ENCODE data around the gene OPCML. TPM values are rescaled to one million over a fixed set of nuclear protein-coding genes. Genes with fewer than 3 reads are reported as not detected.

Gene OPCML
- total RNA-seq, 3 donors from 2014 or later: not detected

- no peak for ATAC-seq
Measured at GRCh38 chr11:132779497-132779896, 752.8 kb downstream of the OPCML start.

GRCh38 chr11:132777067-132777975, 755.0 kb downstream of the OPCML start:
- Mint-ChIP-seq H3K36me3 (ENCODE audit: insufficient read depth) (no peaks in the 10 kb centered on the region), H3K9me3 (no peaks in the 10 kb centered on the region), H3K4me3 (no peak overlapping the region), H3K4me1 (ENCODE audit: low read depth) (no peaks in the 10 kb centered on the region), H3K27me3 (ENCODE audit: low read depth) (peaks cover 2% of the 10 kb centered on the region)
- no peak for ATAC-seq
- no peak for DNase-seq

More at GRCh38 chr11:132779497-132779896, 752.8 kb downstream of the OPCML start:
- Mint-ChIP-seq H3K4me3 (no peak overlapping the region), H3K4me1 (ENCODE audit: low read depth) (no peaks in the 10 kb centered on the region), H3K27me3 (ENCODE audit: low read depth) (no peaks in the 10 kb centered on the region), H3K36me3 (ENCODE audit: insufficient read depth) (no peaks in the 10 kb centered on the region), H3K9me3 (no peaks in the 10 kb centered on the region)
- DNase-seq: no peak

DNA sequence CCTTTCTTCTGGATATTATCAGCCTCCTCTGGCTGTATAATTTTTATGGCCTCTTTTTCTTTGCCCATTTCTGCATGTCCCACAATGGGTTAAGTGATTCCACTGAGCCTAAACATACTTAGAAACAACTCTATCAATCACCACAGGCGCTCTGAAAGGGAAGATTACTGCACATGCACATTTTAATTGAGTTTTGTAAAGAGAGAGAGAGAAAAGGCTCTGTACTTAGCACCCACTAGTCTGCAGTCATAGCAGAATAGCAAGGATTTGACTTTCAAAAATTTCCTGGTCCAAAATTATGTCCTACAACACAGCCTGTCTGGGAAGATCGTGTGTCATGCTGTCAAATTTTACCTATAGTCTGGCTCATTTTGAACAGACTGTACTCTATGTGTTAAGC, 758.5 kb downstream of the OPCML start:
- Mint-ChIP-seq H3K36me3 (ENCODE audit: insufficient read depth) (no peaks in the 10 kb centered on the region), H3K9me3 (no peaks in the 10 kb centered on the region), H3K4me3 (no peak overlapping the region), H3K4me1 (ENCODE audit: low read depth) (no peaks in the 10 kb centered on the region), H3K27me3 (ENCODE audit: low read depth) (peaks cover 2% of the 10 kb centered on the region)
- DNase-seq (no peak), ATAC-seq (no peak)

DNA sequence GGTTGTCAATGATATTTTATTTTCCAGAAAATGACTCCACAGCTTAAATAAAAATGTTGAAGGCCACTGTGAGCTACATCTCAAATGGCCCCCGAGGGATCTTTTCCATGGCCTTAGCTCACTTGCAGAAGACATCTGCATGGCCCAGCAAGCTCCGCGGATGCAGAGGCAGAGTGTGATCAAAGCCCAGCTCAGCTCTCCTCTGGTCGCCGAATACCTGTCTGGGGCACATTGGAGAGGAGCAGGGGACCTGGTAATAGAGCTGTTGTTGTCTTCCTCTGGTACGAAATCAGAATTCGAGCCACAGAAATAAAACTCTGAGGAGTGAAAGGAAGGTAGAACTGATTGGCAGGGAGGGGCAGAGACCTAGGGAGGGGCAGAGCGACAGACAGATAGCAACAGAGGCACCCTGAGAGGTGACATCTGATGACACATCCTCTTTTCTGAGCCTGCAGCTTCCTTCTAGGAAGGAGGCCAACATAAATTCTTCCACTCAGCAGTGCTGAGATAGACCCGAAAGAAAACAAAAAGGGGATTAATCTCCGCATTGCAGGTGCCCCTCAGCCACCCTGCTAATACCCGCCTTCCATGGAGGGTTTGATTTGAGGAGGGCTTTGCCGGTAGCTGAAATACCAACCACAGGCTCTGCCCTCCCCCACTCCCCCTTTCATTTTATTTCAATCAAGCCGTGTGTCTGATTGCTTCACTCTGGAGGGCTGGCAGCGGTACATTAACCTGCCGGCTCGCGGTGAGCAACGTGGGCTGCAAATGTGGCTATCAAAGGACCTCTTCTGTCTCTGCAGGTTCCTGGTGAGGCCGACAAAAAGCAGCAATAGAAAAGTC, 759.4 kb downstream of the OPCML start:
- no peak for DNase-seq
- Mint-ChIP-seq H3K9me3 (no peaks in the 10 kb centered on the region), H3K36me3 (ENCODE audit: insufficient read depth) (no peaks in the 10 kb centered on the region), H3K4me3 (no peak overlapping the region), H3K4me1 (ENCODE audit: low read depth) (no peaks in the 10 kb centered on the region), H3K27me3 (ENCODE audit: low read depth) (peaks cover 2% of the 10 kb centered on the region)
- ATAC-seq: peak in 1 of 2 donors; percentile 29

- Mint-ChIP-seq H3K9me3 (no peaks in the 10 kb centered on the region), H3K36me3 (ENCODE audit: insufficient read depth) (no peaks in the 10 kb centered on the region), H3K4me3 (no peak overlapping the region), H3K4me1 (ENCODE audit: low read depth) (no peaks in the 10 kb centered on the region), H3K27me3 (ENCODE audit: low read depth) (peaks cover 2% of the 10 kb centered on the region)
- DNase-seq (no peak), ATAC-seq (no peak)
Measured at GRCh38 chr11:132771746-132772145, 760.6 kb downstream of the OPCML start.

GRCh38 chr11:132770829-132771530, 761.3 kb downstream of the OPCML start:
- no peak for DNase-seq
- Mint-ChIP-seq H3K4me1 (ENCODE audit: low read depth) (no peaks in the 10 kb centered on the region), H3K36me3 (ENCODE audit: insufficient read depth) (no peaks in the 10 kb centered on the region), H3K4me3 (no peak overlapping the region), H3K27me3 (ENCODE audit: low read depth) (peaks cover 2% of the 10 kb centered on the region), H3K9me3 (peaks cover 3% of the 10 kb centered on the region)
- ATAC-seq: no peak

DNA sequence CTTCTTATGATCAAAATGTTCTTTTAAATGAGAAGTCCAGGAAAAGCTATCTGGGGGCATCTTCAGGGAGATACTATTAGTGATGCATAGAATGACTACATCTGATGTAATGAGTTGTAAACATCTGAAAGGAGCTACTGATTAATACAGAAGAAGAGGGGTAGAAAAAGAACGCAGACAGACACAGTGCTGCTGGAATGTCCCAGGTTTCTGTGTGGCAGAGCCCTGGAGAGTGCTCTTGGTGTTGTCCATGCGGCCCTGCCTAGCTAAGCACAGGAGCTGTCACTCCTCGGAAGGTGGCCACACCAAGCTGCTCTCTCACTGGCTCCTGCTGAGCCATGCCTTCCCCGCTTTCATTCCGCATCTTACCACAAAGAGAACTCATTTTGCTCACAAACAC, 768.8 kb downstream of the OPCML start:
- no peak for DNase-seq
- H3K4me1 Mint-ChIP-seq (ENCODE audit: low read depth): no peaks in the 10 kb centered on the region
- no peaks in the 10 kb centered on the region for H3K36me3 Mint-ChIP-seq (ENCODE audit: insufficient read depth)
- no peaks in the 10 kb centered on the region for H3K27me3 Mint-ChIP-seq (ENCODE audit: low read depth)
- H3K4me3 Mint-ChIP-seq: no peak overlapping the region
- H3K9me3 Mint-ChIP-seq: peaks cover 19% of the 10 kb centered on the region
- no peak for ATAC-seq

- Mint-ChIP-seq H3K9me3 (peaks cover 23% of the 10 kb centered on the region), H3K4me1 (ENCODE audit: low read depth) (no peaks in the 10 kb centered on the region), H3K27me3 (ENCODE audit: low read depth) (no peaks in the 10 kb centered on the region), H3K36me3 (ENCODE audit: insufficient read depth) (no peaks in the 10 kb centered on the region), H3K4me3 (no peak overlapping the region)
- no peak for ATAC-seq
- DNase-seq: no peak
Measured at GRCh38 chr11:132755934-132756333, 776.4 kb downstream of the OPCML start.

DNA sequence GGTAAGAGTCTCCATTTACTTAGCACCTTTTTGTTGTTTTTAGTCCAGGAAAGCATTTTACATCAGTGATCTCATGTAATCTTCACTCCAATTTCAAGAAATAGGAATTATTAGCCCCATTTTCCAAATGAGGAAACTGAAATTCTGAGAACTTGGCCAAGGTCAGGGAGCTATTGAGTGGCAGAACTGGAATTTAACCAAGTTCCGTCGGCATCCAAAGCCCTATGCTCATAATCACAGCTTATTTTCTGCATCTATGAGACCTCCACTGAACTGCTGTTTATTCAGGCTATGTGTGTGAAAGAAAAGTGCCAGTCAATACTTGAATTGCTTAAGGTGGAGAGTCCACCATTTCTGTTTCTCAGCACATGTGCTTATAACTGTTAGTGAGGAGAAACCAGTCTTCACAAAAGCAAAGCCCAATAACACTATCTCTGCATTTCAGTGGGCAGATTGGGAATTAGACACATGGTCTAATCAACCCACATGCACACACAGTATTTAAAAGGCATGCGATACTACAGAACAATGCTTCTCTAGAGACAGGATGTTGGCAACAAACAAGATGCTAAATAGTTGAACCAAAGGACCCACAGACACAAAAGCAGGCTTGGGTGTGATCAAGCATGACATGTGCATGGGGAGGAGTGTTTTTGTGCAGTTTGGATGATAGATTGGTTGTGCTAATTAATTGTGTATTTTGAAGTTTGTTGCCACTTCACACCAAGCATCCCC, 780.6 kb downstream of the OPCML start:
- no peak overlapping the region for H3K4me3 Mint-ChIP-seq
- peaks cover 8% of the 10 kb centered on the region for H3K9me3 Mint-ChIP-seq
- H3K27me3 Mint-ChIP-seq (ENCODE audit: low read depth): no peaks in the 10 kb centered on the region
- H3K36me3 Mint-ChIP-seq (ENCODE audit: insufficient read depth): no peaks in the 10 kb centered on the region
- ATAC-seq: no peak
- no peak for DNase-seq
- no peaks in the 10 kb centered on the region for H3K4me1 Mint-ChIP-seq (ENCODE audit: low read depth)

- DNase-seq: no peak
- Mint-ChIP-seq H3K9me3 (peaks cover 10% of the 10 kb centered on the region), H3K4me1 (ENCODE audit: low read depth) (no peaks in the 10 kb centered on the region), H3K4me3 (no peak overlapping the region), H3K36me3 (ENCODE audit: insufficient read depth) (no peaks in the 10 kb centered on the region), H3K27me3 (ENCODE audit: low read depth) (no peaks in the 10 kb centered on the region)
- no peak for ATAC-seq
Measured at GRCh38 chr11:132746305-132746704, 786.0 kb downstream of the OPCML start.

GRCh38 chr11:132745306-132745705, 787.0 kb downstream of the OPCML start:
- DNase-seq (no peak), ATAC-seq (no peak)
- H3K36me3 Mint-ChIP-seq (ENCODE audit: insufficient read depth): no peaks in the 10 kb centered on the region
- H3K27me3 Mint-ChIP-seq (ENCODE audit: low read depth): no peaks in the 10 kb centered on the region
- peaks cover 9% of the 10 kb centered on the region for H3K9me3 Mint-ChIP-seq
- H3K4me3 Mint-ChIP-seq: no peak overlapping the region
- H3K4me1 Mint-ChIP-seq (ENCODE audit: low read depth): no peaks in the 10 kb centered on the region

- Mint-ChIP-seq H3K27me3 (ENCODE audit: low read depth) (no peaks in the 10 kb centered on the region), H3K4me3 (no peak overlapping the region), H3K9me3 (peaks cover 7% of the 10 kb centered on the region), H3K4me1 (ENCODE audit: low read depth) (no peaks in the 10 kb centered on the region), H3K36me3 (ENCODE audit: insufficient read depth) (no peaks in the 10 kb centered on the region)
- DNase-seq: no peak
- ATAC-seq: no peak
Measured at GRCh38 chr11:132744771-132745170, 787.5 kb downstream of the OPCML start.

DNA sequence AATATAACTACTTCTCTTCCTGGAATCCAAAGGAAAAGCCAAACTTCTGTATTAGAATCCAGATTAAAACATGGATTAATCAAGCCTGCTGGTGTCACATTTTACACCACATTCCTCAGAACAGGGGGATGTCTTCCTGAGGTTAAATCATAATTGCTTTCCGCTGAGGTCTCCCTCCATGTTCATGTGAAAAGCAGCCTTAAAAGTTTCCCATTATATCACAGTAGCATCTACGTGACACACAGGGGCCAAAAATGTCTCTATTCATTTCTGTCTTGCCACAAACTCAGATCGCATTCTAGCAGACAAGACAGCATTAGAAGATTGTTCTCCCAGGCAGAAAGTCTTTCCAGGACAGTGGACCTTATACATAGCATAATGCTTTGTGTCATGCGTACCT, 788.7 kb downstream of the OPCML start:
- no peak for ATAC-seq
- Mint-ChIP-seq H3K4me3 (no peak overlapping the region), H3K27me3 (ENCODE audit: low read depth) (no peaks in the 10 kb centered on the region), H3K36me3 (ENCODE audit: insufficient read depth) (no peaks in the 10 kb centered on the region), H3K4me1 (ENCODE audit: low read depth) (no peaks in the 10 kb centered on the region), H3K9me3 (peaks cover 13% of the 10 kb centered on the region)
- no peak for DNase-seq

- Mint-ChIP-seq H3K9me3 (peaks cover 13% of the 10 kb centered on the region), H3K36me3 (ENCODE audit: insufficient read depth) (no peaks in the 10 kb centered on the region), H3K4me1 (ENCODE audit: low read depth) (no peaks in the 10 kb centered on the region), H3K4me3 (no peak overlapping the region), H3K27me3 (ENCODE audit: low read depth) (no peaks in the 10 kb centered on the region)
- DNase-seq: no peak
- no peak for ATAC-seq
Measured at GRCh38 chr11:132742929-132743328, 789.4 kb downstream of the OPCML start.
